HG03439 (cell line): Measurements from ENCODE around the gene IL2RG.

Experiments
- ATAC-seq: cut with Tn5 transposase; IDR thresholded peaks from one replicate; pipeline ENCODE4 v1.9.1; 2021; ENCODE audit warnings: mild to moderate bottlenecking, moderate library complexity; ENCODE audit not compliant: unreplicated experiment

Gene IL2RG

GRCh38 chrX:71111141-71111843, at the start of gene IL2RG:
Gene IL2RG, minus strand, starts transcription at chrX:71111577. Its CDS starts 38 bp downstream, at chrX:71111539.
- ATAC-seq: peak; percentile 85

- no peak for ATAC-seq
Measured at GRCh38 chrX:71160475-71160874, 49.1 kb upstream of the IL2RG start.

GRCh38 chrX:71159335-71159734, 48.0 kb upstream of the IL2RG start:
- ATAC-seq: no peak

GRCh38 chrX:71158603-71159002, 47.2 kb upstream of the IL2RG start:
- ATAC-seq: no peak

- no peak for ATAC-seq
Measured at GRCh38 chrX:71154641-71155040, 43.3 kb upstream of the IL2RG start.

- no peak for ATAC-seq
Measured at GRCh38 chrX:71154196-71154595, 42.8 kb upstream of the IL2RG start.

- no peak for ATAC-seq
Measured at GRCh38 chrX:71151366-71151765, 40.0 kb upstream of the IL2RG start.

GRCh38 chrX:71148278-71148663, 36.9 kb upstream of the IL2RG start:
- ATAC-seq: no peak

GRCh38 chrX:71147496-71148277, 36.3 kb upstream of the IL2RG start:
- ATAC-seq: no peak

- no peak for ATAC-seq
Measured at GRCh38 chrX:71144651-71145050, 33.3 kb upstream of the IL2RG start, which contains the start of gene NLGN3. Gene NLGN3, plus strand, starts transcription at chrX:71144841. Its CDS starts 2,909 bp downstream, at chrX:71147750.

- no peak for ATAC-seq
Measured at GRCh38 chrX:71143508-71143907, 32.1 kb upstream of the IL2RG start.

- no peak for ATAC-seq
Measured at GRCh38 chrX:71140440-71140839, 29.1 kb upstream of the IL2RG start.

GRCh38 chrX:71131510-71131909, 20.1 kb upstream of the IL2RG start:
- ATAC-seq: no peak

- ATAC-seq: peak; percentile 58
Measured at GRCh38 chrX:71128915-71129765, 17.8 kb upstream of the IL2RG start.

- no peak for ATAC-seq
Measured at GRCh38 chrX:71128166-71128833, 16.9 kb upstream of the IL2RG start.

- ATAC-seq: peak; percentile 19
Measured at GRCh38 chrX:71118985-71119535, 7.7 kb upstream of the IL2RG start.

GRCh38 chrX:71118032-71118984, 6.9 kb upstream of the IL2RG start, which contains the start of gene MED12:
Gene MED12, plus strand, starts transcription at chrX:71118596. Its CDS starts 159 bp downstream, at chrX:71118755.
- peak; percentile 93 for ATAC-seq

- ATAC-seq: no peak
Measured at GRCh38 chrX:71117358-71117757, 6.0 kb upstream of the IL2RG start.

- peak; percentile 9 for ATAC-seq
Measured at GRCh38 chrX:71111921-71112431, 599 bp upstream of the IL2RG start.
